Type B pancreatic cell (in vitro differentiated cells): ENCODE measurements around the gene TCF20. TPM values are rescaled to one million over a fixed set of nuclear protein-coding genes. Genes with fewer than 3 reads are reported as not detected.

Experiments
- DNase-seq: peaks from one replicate; pipeline ENCODE4 v3.0.0; 2021; ENCODE audit warnings: mixed read lengths; ENCODE audit not compliant: unreplicated experiment; ENCODE audit errors: extremely low spot score
- H3K27ac Mint-ChIP-seq: 2 replicates; pipeline ENCODE4 v1.8.0; 2021; ENCODE audit warnings: mild to moderate bottlenecking, mixed read lengths
- H3K27me3 Mint-ChIP-seq: 2 replicates; pipeline ENCODE4 v1.8.0; 2021; ENCODE audit warnings: mixed read lengths
- H3K36me3 Mint-ChIP-seq: 2 replicates; pipeline ENCODE4 v1.8.0; 2021; ENCODE audit warnings: mixed read lengths
- H3K4me1 Mint-ChIP-seq: one replicate; pipeline ENCODE4 v1.8.0; 2021; ENCODE audit warnings: mixed read lengths; ENCODE audit not compliant: unreplicated experiment
- H3K4me3 Mint-ChIP-seq: 2 replicates; pipeline ENCODE4 v1.8.0; 2021; ENCODE audit warnings: mild to moderate bottlenecking, mixed read lengths
- H3K9me3 Mint-ChIP-seq: 2 replicates; pipeline ENCODE4 v1.8.0; 2021; ENCODE audit warnings: mixed read lengths
- CTCF ChIP-seq: fragments of 200-600 bp; sonication (generic); conservative IDR thresholded peaks from 2 replicates; pipeline ENCODE4 v1.5.0; 2021; ENCODE audit warnings: antibody characterized with exemption, mild to moderate bottlenecking
- total RNA-seq: library from RNA; stranded (reverse); gene quantifications from 2 replicates; pipeline ENCODE4 v1.2.1, GENCODE V29; 2021; ENCODE audit warnings: low replicate concordance

Gene TCF20
- total RNA-seq, 1 donor from 2014 or later = 65.1 TPM

GRCh38 chr22:42309865-42310264 lies 39.4 kb upstream of the TCF20 start:
- H3K9me3 Mint-ChIP-seq = no peaks in the 10 kb centered on the region
- peak overlapping the region; percentile 31 for H3K27ac Mint-ChIP-seq
- no peak for DNase-seq
- H3K27me3 Mint-ChIP-seq = peaks cover 20% of the 10 kb centered on the region
- TF ChIP-seq CTCF = no peak
- no peak overlapping the region for H3K4me3 Mint-ChIP-seq
- H3K36me3 Mint-ChIP-seq = no peaks in the 10 kb centered on the region
- H3K4me1 Mint-ChIP-seq = peaks cover 34% of the 10 kb centered on the region

GRCh38 chr22:42308892-42309468 lies 38.5 kb upstream of the TCF20 start:
- H3K36me3 Mint-ChIP-seq = no peaks in the 10 kb centered on the region
- no peak overlapping the region for H3K4me3 Mint-ChIP-seq
- DNase-seq = no peak

GRCh38 chr22:42307806-42308563 lies 37.5 kb upstream of the TCF20 start:
- Mint-ChIP-seq H3K4me3 (no peak overlapping the region), H3K27ac (no peak overlapping the region), H3K36me3 (no peaks in the 10 kb centered on the region), H3K9me3 (no peaks in the 10 kb centered on the region), H3K27me3 (peaks cover 25% of the 10 kb centered on the region), H3K4me1 (peaks cover 41% of the 10 kb centered on the region)
- no peak for TF ChIP-seq CTCF
- no peak for DNase-seq

More at GRCh38 chr22:42308892-42309468, 38.5 kb upstream of the TCF20 start:
- Mint-ChIP-seq H3K27me3 (peaks cover 21% of the 10 kb centered on the region), H3K4me1 (peaks cover 35% of the 10 kb centered on the region), H3K27ac (no peak overlapping the region), H3K9me3 (no peaks in the 10 kb centered on the region)
- peak; percentile 41 for TF ChIP-seq CTCF

DNA sequence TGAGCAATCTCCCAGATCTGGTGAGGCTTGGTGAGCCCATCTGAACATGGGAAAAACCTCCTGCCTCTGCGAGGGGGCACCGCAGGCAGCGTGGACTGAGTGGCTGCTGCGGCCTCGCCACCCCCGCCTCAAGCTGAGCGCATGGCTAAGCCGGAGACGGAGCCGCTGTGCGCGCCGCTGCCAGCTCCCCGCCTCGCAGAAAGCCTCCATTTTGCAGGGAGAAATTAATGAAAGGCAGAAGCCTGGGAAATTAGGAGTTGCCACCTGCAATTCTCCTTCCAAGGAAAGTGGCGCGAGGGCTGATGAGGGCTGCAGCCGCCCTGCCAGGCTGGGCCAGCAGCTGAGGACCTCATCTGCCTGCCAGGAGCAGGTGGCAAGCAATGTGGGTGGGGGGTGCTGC lies 35.6 kb upstream of the TCF20 start:
- H3K27me3 Mint-ChIP-seq = peaks cover 27% of the 10 kb centered on the region
- TF ChIP-seq CTCF = no peak
- no peak for DNase-seq
- H3K36me3 Mint-ChIP-seq = no peaks in the 10 kb centered on the region
- no peaks in the 10 kb centered on the region for H3K9me3 Mint-ChIP-seq
- H3K4me3 Mint-ChIP-seq = no peak overlapping the region
- H3K4me1 Mint-ChIP-seq = peaks cover 40% of the 10 kb centered on the region
- no peak overlapping the region for H3K27ac Mint-ChIP-seq

DNA sequence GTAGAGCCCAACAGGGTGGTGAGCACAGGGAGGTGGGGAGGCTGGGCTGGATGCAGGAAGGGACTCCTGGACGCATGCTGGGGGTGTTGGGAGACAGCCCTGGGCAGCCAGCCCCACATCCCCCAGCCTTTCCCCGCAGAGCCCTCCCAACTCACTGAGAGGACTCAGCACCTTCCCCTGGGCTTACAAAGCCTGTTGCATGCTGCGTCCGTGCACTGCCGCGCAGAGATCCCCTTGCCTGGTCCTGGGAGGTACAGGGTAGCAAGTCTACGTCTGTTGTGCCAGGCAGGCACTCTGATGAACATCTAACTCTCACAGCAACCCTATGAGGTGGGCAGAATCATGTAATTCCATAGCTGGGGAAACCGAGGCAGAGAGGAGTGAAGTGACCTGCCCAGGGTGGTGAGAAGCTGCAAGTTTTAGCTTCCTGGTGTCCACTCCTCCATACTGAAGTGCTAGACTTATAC lies 33.9 kb upstream of the TCF20 start:
- Mint-ChIP-seq H3K4me3 (peak overlapping the region; percentile 25), H3K27me3 (peaks cover 26% of the 10 kb centered on the region), H3K36me3 (no peaks in the 10 kb centered on the region), H3K4me1 (peaks cover 38% of the 10 kb centered on the region), H3K9me3 (no peaks in the 10 kb centered on the region), H3K27ac (no peak overlapping the region)
- DNase-seq = no peak
- no peak for TF ChIP-seq CTCF
